Neuronal stem cell (in vitro differentiated cells): Measurements from ENCODE around the gene NFKBIB.
A peak's percentile ranks its signal among the peaks of the same experiment; 100 is the strongest.
"Not testable (repeated sequence)": the region's sequence is repeated elsewhere in the genome, so short reads cannot be mapped to it uniquely, and the experiment has no call there.

ENCODE experiments used
- DNase-seq: peaks from one replicate; pipeline ENCODE4 v3.0.0-alpha.2; 2013; ENCODE audit warnings: low spot score
- H2AFZ ChIP-seq: one replicate; pipeline ENCODE4 v1.6.1; 2013; ENCODE audit warnings: mild to moderate bottlenecking, low read length, inconsistent platforms
- H2AK5ac ChIP-seq: 2 replicates; pipeline ENCODE4 v1.6.1; 2013; ENCODE audit warnings: low read depth, mild to moderate bottlenecking, inconsistent platforms, low read length, moderate library complexity, mixed read lengths
- H2BK120ac ChIP-seq: 2 replicates; pipeline ENCODE4 v1.6.1; 2013; ENCODE audit warnings: low read depth, mild to moderate bottlenecking, inconsistent platforms, low read length, moderate library complexity, mixed read lengths
- H2BK12ac ChIP-seq: one replicate; pipeline ENCODE4 v1.6.1; 2013; ENCODE audit warnings: low read length, inconsistent platforms
- H2BK15ac ChIP-seq: 2 replicates; pipeline ENCODE4 v1.6.1; 2013; ENCODE audit warnings: mild to moderate bottlenecking, low read length, inconsistent platforms, mixed read lengths
- H2BK5ac ChIP-seq: one replicate; pipeline ENCODE4 v1.6.1; 2013; ENCODE audit warnings: inconsistent platforms, mild to moderate bottlenecking, low read length, moderate library complexity
- H3K14ac ChIP-seq: one replicate; pipeline ENCODE4 v1.6.1; 2013; ENCODE audit warnings: low read length, inconsistent platforms
- H3K18ac ChIP-seq: 2 replicates; pipeline ENCODE4 v1.6.1; 2013; ENCODE audit warnings: low read length, inconsistent platforms
- H3K23ac ChIP-seq: 2 replicates; pipeline ENCODE4 v1.6.1; 2013; ENCODE audit warnings: low read depth, mild to moderate bottlenecking, mixed read lengths, low read length, inconsistent platforms; ENCODE audit not compliant: poor library complexity
- H3K27ac ChIP-seq: replicated peaks from 3 replicates; pipeline ENCODE4 v1.5.1; 2013; ENCODE audit warnings: low read length, inconsistent platforms
- H3K27me3 ChIP-seq, 3 experiments: 2 replicates each; pipeline ENCODE4 v1.6.1; 2013; ENCODE audit warnings: low read length in 3 of 3, mild to moderate bottlenecking in 2 of 3, inconsistent platforms in 1 of 3, low read depth in 1 of 3, mixed read lengths in 1 of 3, moderate library complexity in 1 of 3; ENCODE audit not compliant: control insufficient read depth in 3 of 3, insufficient read depth in 3 of 3
- H3K36me3 ChIP-seq, 2 donors: replicated peaks in 1 of 2; 2 replicates each; pipeline ENCODE4 v1.6.1; 2013; ENCODE audit warnings: low read length in 2 of 2; ENCODE audit not compliant: control insufficient read depth in 2 of 2, insufficient read depth in 2 of 2
- H3K4ac ChIP-seq: 2 replicates; pipeline ENCODE4 v1.6.1; 2013; ENCODE audit warnings: inconsistent platforms, mild to moderate bottlenecking, low read length, moderate library complexity
- H3K4me1 ChIP-seq, 2 donors: 1 replicate in 1 of 2; 2 replicates in 1 of 2; pipeline ENCODE4 v1.6.1; 2013; ENCODE audit warnings: low read length in 2 of 2, low read depth in 1 of 2; ENCODE audit not compliant: control insufficient read depth in 2 of 2, insufficient read depth in 1 of 2
- H3K4me2 ChIP-seq: one replicate; pipeline ENCODE4 v1.6.1; 2013; ENCODE audit warnings: mild to moderate bottlenecking, low read length, inconsistent platforms; ENCODE audit not compliant: insufficient read depth, poor library complexity, severe bottlenecking
- H3K4me3 ChIP-seq, 2 donors: 2 replicates each; pipeline ENCODE4 v1.5.1; 2013; ENCODE audit warnings: low read length in 2 of 2, mild to moderate bottlenecking in 2 of 2, inconsistent platforms in 1 of 2, moderate library complexity in 1 of 2
- H3K79me1 ChIP-seq: one replicate; pipeline ENCODE4 v1.6.1; 2013; ENCODE audit warnings: low read depth, mild to moderate bottlenecking, inconsistent platforms, low read length, moderate library complexity
- H3K9ac ChIP-seq: one replicate; pipeline ENCODE4 v1.6.1; 2013; ENCODE audit warnings: mild to moderate bottlenecking, low read depth, low read length, inconsistent platforms; ENCODE audit not compliant: poor library complexity
- H3K9me3 ChIP-seq, 2 donors: replicated peaks in 1 of 2; 2 replicates each; pipeline versions ENCODE3 to v1.6.1; 2013; ENCODE audit warnings: low read length in 2 of 2, mild to moderate bottlenecking in 2 of 2, inconsistent platforms in 1 of 2, low read depth in 1 of 2, mixed read lengths in 1 of 2, moderate library complexity in 1 of 2; ENCODE audit not compliant: control insufficient read depth in 2 of 2, insufficient read depth in 1 of 2
- H4K8ac ChIP-seq: one replicate; pipeline ENCODE4 v1.6.1; 2013; ENCODE audit warnings: low read depth, mild to moderate bottlenecking, inconsistent platforms, low read length, moderate library complexity
- H4K91ac ChIP-seq: one replicate; pipeline ENCODE4 v1.6.1; 2013; ENCODE audit warnings: low read length, low read depth, mild to moderate bottlenecking, inconsistent platforms; ENCODE audit not compliant: poor library complexity
- WGBS, 2 donors: extraction: QIAGEN DNeasy Blood & Tissue Kit; methylation state at CpG; one replicate each; pipeline ENCODE4 v1.1.7; 2013; ENCODE audit warnings: missing lambda C conversion rate in 2 of 2, mixed read lengths in 1 of 2; ENCODE audit not compliant: insufficient read length in 2 of 2, insufficient replicate concordance in 1 of 2; ENCODE audit errors: extremely low coverage in 2 of 2; 5-methylcytosine and 5-hydroxymethylcytosine counted together

The NFKBIB gene

GRCh38 chr19:38939957-38940356, 40.2 kb downstream of the NFKBIB start:
- Histone ChIP-seq H3K18ac (no peak overlapping the region), H3K4ac (no peak overlapping the region), H3K4me1 (no peaks in the 10 kb centered on the region), H2AFZ (no peak overlapping the region), H3K9me3 (peaks cover under 1 to 4% of the 10 kb centered on the region in 2 donors), H3K4me3 (no peak overlapping the region), H2BK120ac (no peak overlapping the region), H2AK5ac (no peak overlapping the region), H2BK15ac (no peak overlapping the region), H4K91ac (no peak overlapping the region), H3K27me3 (no peaks in the 10 kb centered on the region), H2BK5ac (no peak overlapping the region), H3K23ac (no peak overlapping the region), H4K8ac (no peak overlapping the region), H3K14ac (no peak overlapping the region), H3K4me2 (no peak overlapping the region), H3K27ac (no peak overlapping the region), H3K9ac (no peak overlapping the region), H2BK12ac (no peak overlapping the region), H3K36me3 (peaks cover 0 to 2% of the 10 kb centered on the region in 2 donors), H3K79me1 (peaks cover 2% of the 10 kb centered on the region)
- DNase-seq = no peak
- WGBS, 2 donors = no CpG with 5 or more reads among the region's 5 CpGs

- H3K9ac ChIP-seq = not testable (repeated sequence)
Measured at GRCh38 chr19:38941466-38941865, 41.7 kb downstream of the NFKBIB start.

GRCh38 chr19:38941979-38942378, 42.2 kb downstream of the NFKBIB start:
- Histone ChIP-seq H3K23ac (no peak overlapping the region), H3K9ac (no peak overlapping the region), H2BK5ac (no peak overlapping the region), H4K91ac (no peak overlapping the region), H2BK12ac (no peak overlapping the region), H3K4me3 (no peak overlapping the region), H3K14ac (no peak overlapping the region), H3K27me3 (no peaks in the 10 kb centered on the region), H3K4ac (no peak overlapping the region), H3K9me3 (no peaks in the 10 kb centered on the region), H3K4me1 (no peaks in the 10 kb centered on the region), H2AK5ac (no peak overlapping the region), H2BK15ac (no peak overlapping the region), H3K4me2 (no peak overlapping the region), H2BK120ac (no peak overlapping the region), H3K36me3 (peaks cover 0 to 5% of the 10 kb centered on the region in 2 donors), H3K79me1 (peaks cover 2% of the 10 kb centered on the region), H4K8ac (no peak overlapping the region), H3K18ac (no peak overlapping the region), H2AFZ (no peak overlapping the region), H3K27ac (no peak overlapping the region)
- DNase-seq = no peak
- WGBS, 2 donors = no CpG with 5 or more reads among the region's 2 CpGs

More at GRCh38 chr19:38941466-38941865, 41.7 kb downstream of the NFKBIB start:
- H4K8ac ChIP-seq, H2AK5ac ChIP-seq, H3K4me1 ChIP-seq, H3K79me1 ChIP-seq, H3K36me3 ChIP-seq, H2BK12ac ChIP-seq, H4K91ac ChIP-seq, H3K27ac ChIP-seq, H3K4ac ChIP-seq, DNase-seq, H2AFZ ChIP-seq, H2BK15ac ChIP-seq, H3K18ac ChIP-seq, H3K27me3 ChIP-seq, H3K4me3 ChIP-seq, H3K23ac ChIP-seq, H3K9me3 ChIP-seq, H3K4me2 ChIP-seq, H2BK5ac ChIP-seq, H2BK120ac ChIP-seq, H3K14ac ChIP-seq: not testable (repeated sequence)
- no CpG with 5 or more reads among the region's 5 CpGs for WGBS, 2 donors

GRCh38 chr19:38942471-38943181, 42.9 kb downstream of the NFKBIB start:
- DNase-seq = no peak
- Histone ChIP-seq H3K4me2 (no peak overlapping the region), H3K23ac (peak overlapping the region; percentile 43), H2BK120ac (peak overlapping the region; percentile 61), H4K91ac (no peak overlapping the region), H3K4ac (no peak overlapping the region), H3K9me3 (no peaks in the 10 kb centered on the region), H3K27ac (no peak overlapping the region), H2AK5ac (no peak overlapping the region), H3K79me1 (peaks cover 2% of the 10 kb centered on the region), H3K4me3 (no peak overlapping the region), H3K18ac (peak overlapping the region; percentile 57), H2AFZ (no peak overlapping the region), H3K9ac (no peak overlapping the region), H2BK5ac (no peak overlapping the region), H3K14ac (no peak overlapping the region), H4K8ac (no peak overlapping the region), H2BK12ac (no peak overlapping the region), H3K36me3 (peaks cover 0 to 6% of the 10 kb centered on the region in 2 donors), H2BK15ac (no peak overlapping the region), H3K4me1 (no peaks in the 10 kb centered on the region), H3K27me3 (no peaks in the 10 kb centered on the region)
- no CpG with 5 or more reads among the region's 20 CpGs for WGBS, 2 donors
